ENCODE measurements around the gene CDH4.

DNA sequence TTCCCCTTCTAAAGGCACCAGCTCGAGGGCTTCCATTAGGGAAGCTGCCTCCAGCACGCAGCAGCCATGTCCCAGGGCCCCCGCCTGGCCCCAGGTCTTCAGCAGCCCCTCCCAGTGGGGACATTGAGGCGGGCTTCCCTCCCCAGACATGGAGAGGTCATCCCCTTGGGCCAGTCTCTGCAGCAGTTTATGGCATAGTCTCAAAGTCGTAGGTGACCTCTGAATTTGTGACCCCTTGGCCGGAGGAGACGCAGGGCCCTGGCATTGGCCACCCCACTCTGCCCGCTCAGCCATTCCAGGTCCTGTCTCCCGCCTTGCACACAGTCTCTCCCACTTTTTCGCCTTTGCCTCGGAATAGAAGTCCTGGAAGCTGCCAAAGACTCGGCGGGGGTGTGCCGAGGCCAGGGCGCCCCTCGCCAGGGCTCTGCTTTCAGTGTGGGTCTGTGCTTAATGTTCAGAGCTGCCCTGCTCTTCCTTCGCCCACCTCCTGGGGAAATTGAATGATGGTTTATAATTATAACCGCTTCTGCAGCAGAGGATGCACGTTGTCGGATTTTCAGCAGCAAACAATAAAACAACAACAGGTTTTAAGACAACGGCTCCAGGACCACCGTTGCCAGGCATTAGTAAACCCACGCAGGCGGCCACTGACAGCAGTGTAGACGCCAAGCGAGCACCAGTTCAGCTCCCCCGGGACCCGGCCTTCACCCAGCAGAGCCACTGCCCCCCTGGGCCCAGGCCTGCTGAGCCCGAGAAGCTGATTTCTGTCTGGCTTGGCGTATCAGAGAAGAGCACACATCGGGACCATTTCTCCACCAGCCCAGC is 626.6 kb downstream of the CDH4 start:
- TF ChIP-seq JUN (IDR thresholded peaks at IDR 0.05; ENCODE audit: borderline replicate concordance, insufficient read depth, insufficient read length, low read depth) (no peak), GATA2 (IDR thresholded peaks at IDR 0.05; ENCODE audit: insufficient read depth, insufficient read length, low read depth, low read length) (no peak), POLR2A (IDR thresholded peaks at IDR 0.05; ENCODE audit: low read depth, low read length) (no peak), POLR2AphosphoS5 (IDR thresholded peaks at IDR 0.05; ENCODE audit: insufficient read depth, low read depth, low read length) (no peak)
- TF ChIP-seq, protein P1, sequence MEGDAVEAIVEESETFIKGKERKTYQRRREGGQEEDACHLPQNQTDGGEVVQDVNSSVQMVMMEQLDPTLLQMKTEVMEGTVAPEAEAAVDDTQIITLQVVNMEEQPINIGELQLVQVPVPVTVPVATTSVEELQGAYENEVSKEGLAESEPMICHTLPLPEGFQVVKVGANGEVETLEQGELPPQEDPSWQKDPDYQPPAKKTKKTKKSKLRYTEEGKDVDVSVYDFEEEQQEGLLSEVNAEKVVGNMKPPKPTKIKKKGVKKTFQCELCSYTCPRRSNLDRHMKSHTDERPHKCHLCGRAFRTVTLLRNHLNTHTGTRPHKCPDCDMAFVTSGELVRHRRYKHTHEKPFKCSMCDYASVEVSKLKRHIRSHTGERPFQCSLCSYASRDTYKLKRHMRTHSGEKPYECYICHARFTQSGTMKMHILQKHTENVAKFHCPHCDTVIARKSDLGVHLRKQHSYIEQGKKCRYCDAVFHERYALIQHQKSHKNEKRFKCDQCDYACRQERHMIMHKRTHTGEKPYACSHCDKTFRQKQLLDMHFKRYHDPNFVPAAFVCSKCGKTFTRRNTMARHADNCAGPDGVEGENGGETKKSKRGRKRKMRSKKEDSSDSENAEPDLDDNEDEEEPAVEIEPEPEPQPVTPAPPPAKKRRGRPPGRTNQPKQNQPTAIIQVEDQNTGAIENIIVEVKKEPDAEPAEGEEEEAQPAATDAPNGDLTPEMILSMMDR (IDR thresholded peaks at IDR 0.05; ENCODE audit: extremely low read depth in 1 of 2, insufficient read depth in 1 of 2, low read depth in 1 of 2, low read length in 2 of 2): no peak

All from endothelial cell of umbilical vein (primary cell).